Measurements from ENCODE around the gene QSER1. TPM values are rescaled to one million over a fixed set of nuclear protein-coding genes. Genes with fewer than 3 reads are reported as not detected.
"Not testable (repeated sequence)": the region's sequence is repeated elsewhere in the genome, so short reads cannot be mapped to it uniquely, and the experiment has no call there.

QSER1 gene
- total RNA-seq, 1 donor from 2014 or later, result 17.9 TPM

GRCh38 chr11:32916994-32917393, 24.4 kb downstream of the QSER1 start:
- H3K27me3 Mint-ChIP-seq (ENCODE audit: low read depth), result no peaks in the 10 kb centered on the region
- H3K4me1 Mint-ChIP-seq (ENCODE audit: low read depth), result peaks cover 26% of the 10 kb centered on the region
- no peaks in the 10 kb centered on the region for H3K36me3 Mint-ChIP-seq (ENCODE audit: low read depth)
- DNase-seq (ENCODE audit: low spot score), result no peak
- intact Hi-C loops (cut with micrococcal nuclease), result no loop called here
- no peak overlapping the region for H3K4me3 Mint-ChIP-seq (ENCODE audit: low read depth)
- no peak overlapping the region for H3K27ac Mint-ChIP-seq
- H3K9me3 Mint-ChIP-seq, result no peaks in the 10 kb centered on the region

GRCh38 chr11:32918427-32918826, 25.8 kb downstream of the QSER1 start:
- Mint-ChIP-seq H3K36me3 (ENCODE audit: low read depth) (no peaks in the 10 kb centered on the region), H3K27me3 (ENCODE audit: low read depth) (no peaks in the 10 kb centered on the region), H3K4me3 (ENCODE audit: low read depth) (no peak overlapping the region), H3K27ac (no peak overlapping the region), H3K9me3 (no peaks in the 10 kb centered on the region), H3K4me1 (ENCODE audit: low read depth) (peaks cover 27% of the 10 kb centered on the region)
- intact Hi-C loops (cut with micrococcal nuclease), result no loop called here
- no peak for DNase-seq (ENCODE audit: low spot score)

DNA sequence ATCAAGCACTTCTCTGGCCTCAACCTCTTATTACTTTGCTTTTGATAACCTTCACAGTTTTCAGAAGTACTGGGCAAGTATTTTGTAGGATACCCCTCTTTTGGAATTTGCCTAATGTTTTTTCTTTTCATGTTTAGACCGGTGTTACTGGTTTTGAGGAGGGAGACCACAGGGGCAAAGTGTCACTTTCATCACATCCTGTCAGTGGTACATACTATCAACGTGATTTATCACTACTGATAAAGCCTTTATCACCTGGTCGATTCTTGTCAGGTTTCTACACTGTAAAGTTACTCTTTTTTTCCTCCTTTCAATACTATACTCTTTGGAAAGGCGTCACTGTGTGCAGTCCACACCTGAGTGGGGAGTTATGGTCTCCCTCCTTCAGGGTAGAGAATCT, 26.7 kb downstream of the QSER1 start:
- H3K9me3 Mint-ChIP-seq, result no peaks in the 10 kb centered on the region
- peaks cover 27% of the 10 kb centered on the region for H3K4me1 Mint-ChIP-seq (ENCODE audit: low read depth)
- no peak for DNase-seq (ENCODE audit: low spot score)
- intact Hi-C loops (cut with micrococcal nuclease), result no loop called here
- H3K36me3 Mint-ChIP-seq (ENCODE audit: low read depth), result no peaks in the 10 kb centered on the region
- H3K4me3 Mint-ChIP-seq (ENCODE audit: low read depth), result no peak overlapping the region
- H3K27ac Mint-ChIP-seq, result no peak overlapping the region
- H3K27me3 Mint-ChIP-seq (ENCODE audit: low read depth), result no peaks in the 10 kb centered on the region

DNA sequence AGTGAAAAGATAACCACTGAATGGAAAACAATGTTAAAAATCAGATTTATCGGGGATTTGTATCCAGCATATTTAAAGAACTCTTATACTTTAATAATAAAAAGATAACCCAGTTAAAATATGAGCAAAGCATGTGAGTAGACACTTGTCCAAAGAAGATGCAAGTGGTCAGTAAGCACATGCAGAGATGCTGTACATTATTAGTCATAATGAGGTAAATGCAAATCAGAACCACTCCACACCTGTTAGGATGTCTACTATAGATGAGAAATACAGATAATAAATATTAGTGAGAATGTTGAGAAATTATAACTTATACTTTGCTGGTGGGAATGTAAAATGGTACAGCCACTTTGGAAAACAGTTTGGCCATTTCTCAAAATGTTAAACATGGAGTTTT, 28.0 kb downstream of the QSER1 start:
- H3K27ac Mint-ChIP-seq, result no peak overlapping the region
- no peaks in the 10 kb centered on the region for H3K27me3 Mint-ChIP-seq (ENCODE audit: low read depth)
- no peaks in the 10 kb centered on the region for H3K36me3 Mint-ChIP-seq (ENCODE audit: low read depth)
- H3K4me1 Mint-ChIP-seq (ENCODE audit: low read depth), result peaks cover 27% of the 10 kb centered on the region
- intact Hi-C loops (cut with micrococcal nuclease), result no loop called here
- H3K9me3 Mint-ChIP-seq, result no peaks in the 10 kb centered on the region
- DNase-seq (ENCODE audit: low spot score), result no peak
- no peak overlapping the region for H3K4me3 Mint-ChIP-seq (ENCODE audit: low read depth)

DNA sequence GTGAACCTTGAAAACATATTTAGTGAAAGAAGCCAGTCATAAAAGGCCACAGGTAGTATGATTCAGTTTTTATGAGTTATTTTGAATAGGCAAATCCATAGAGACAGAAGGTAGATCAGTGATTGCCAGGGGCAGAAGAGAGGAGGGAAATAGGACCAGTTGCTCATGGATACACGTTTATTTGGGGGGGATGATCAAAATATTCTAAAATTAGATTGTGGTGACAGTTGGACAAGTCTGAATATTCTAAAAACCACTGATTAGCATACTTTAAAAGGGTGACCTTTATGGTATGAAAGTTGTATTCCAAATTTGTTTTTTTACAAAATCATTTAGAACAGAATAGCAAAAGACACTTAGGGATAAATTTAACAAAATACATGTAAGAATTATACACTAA, 28.6 kb downstream of the QSER1 start:
- no peaks in the 10 kb centered on the region for H3K9me3 Mint-ChIP-seq
- intact Hi-C loops (cut with micrococcal nuclease), result no loop called here
- no peak for DNase-seq (ENCODE audit: low spot score)
- H3K27ac Mint-ChIP-seq, result no peak overlapping the region
- no peak overlapping the region for H3K4me3 Mint-ChIP-seq (ENCODE audit: low read depth)
- no peaks in the 10 kb centered on the region for H3K36me3 Mint-ChIP-seq (ENCODE audit: low read depth)
- no peaks in the 10 kb centered on the region for H3K27me3 Mint-ChIP-seq (ENCODE audit: low read depth)
- peaks cover 27% of the 10 kb centered on the region for H3K4me1 Mint-ChIP-seq (ENCODE audit: low read depth)

GRCh38 chr11:32931606-32932005, 39.0 kb downstream of the QSER1 start:
- intact Hi-C loops (cut with micrococcal nuclease), result no loop called here
- DNase-seq (ENCODE audit: low spot score), result no peak
- no peaks in the 10 kb centered on the region for H3K9me3 Mint-ChIP-seq
- H3K27me3 Mint-ChIP-seq (ENCODE audit: low read depth), result no peaks in the 10 kb centered on the region
- no peak overlapping the region for H3K27ac Mint-ChIP-seq
- peaks cover 52% of the 10 kb centered on the region for H3K36me3 Mint-ChIP-seq (ENCODE audit: low read depth)
- H3K4me1 Mint-ChIP-seq (ENCODE audit: low read depth), result peaks cover 3% of the 10 kb centered on the region
- no peak overlapping the region for H3K4me3 Mint-ChIP-seq (ENCODE audit: low read depth)

- Mint-ChIP-seq H3K27me3 (ENCODE audit: low read depth) (no peaks in the 10 kb centered on the region), H3K4me1 (ENCODE audit: low read depth) (peaks cover 3% of the 10 kb centered on the region), H3K27ac (no peak overlapping the region), H3K36me3 (ENCODE audit: low read depth) (peaks cover 58% of the 10 kb centered on the region), H3K9me3 (no peaks in the 10 kb centered on the region), H3K4me3 (ENCODE audit: low read depth) (no peak overlapping the region)
- DNase-seq (ENCODE audit: low spot score), result no peak
- intact Hi-C loops (cut with micrococcal nuclease), result no loop called here
These were observed 39.6 kb downstream of the QSER1 start for GRCh38 chr11:32932196-32932595.

- Mint-ChIP-seq H3K27ac (no peak overlapping the region), H3K36me3 (ENCODE audit: low read depth) (peaks cover 69% of the 10 kb centered on the region), H3K27me3 (ENCODE audit: low read depth) (no peaks in the 10 kb centered on the region), H3K9me3 (no peaks in the 10 kb centered on the region), H3K4me1 (ENCODE audit: low read depth) (peaks cover 14% of the 10 kb centered on the region), H3K4me3 (ENCODE audit: low read depth) (no peak overlapping the region)
- intact Hi-C loops (cut with micrococcal nuclease), result no loop called here
- DNase-seq (ENCODE audit: low spot score), result no peak
These were observed 42.9 kb downstream of the QSER1 start for GRCh38 chr11:32935462-32936029.

- Mint-ChIP-seq H3K4me1 (ENCODE audit: low read depth) (peaks cover 17% of the 10 kb centered on the region), H3K36me3 (ENCODE audit: low read depth) (peaks cover 73% of the 10 kb centered on the region)
- intact Hi-C loops (cut with micrococcal nuclease); H3K9me3 Mint-ChIP-seq; H3K4me3 Mint-ChIP-seq (ENCODE audit: low read depth); DNase-seq (ENCODE audit: low spot score); H3K27ac Mint-ChIP-seq; H3K27me3 Mint-ChIP-seq (ENCODE audit: low read depth): not testable (repeated sequence)
These were observed 43.6 kb downstream of the QSER1 start for GRCh38 chr11:32936178-32936577.

- Mint-ChIP-seq H3K36me3 (ENCODE audit: low read depth) (peaks cover 62% of the 10 kb centered on the region), H3K4me1 (ENCODE audit: low read depth) (peaks cover 17% of the 10 kb centered on the region)
- DNase-seq (ENCODE audit: low spot score); H3K27me3 Mint-ChIP-seq (ENCODE audit: low read depth); H3K9me3 Mint-ChIP-seq; intact Hi-C loops (cut with micrococcal nuclease); H3K27ac Mint-ChIP-seq; H3K4me3 Mint-ChIP-seq (ENCODE audit: low read depth): not testable (repeated sequence)
These were observed 44.7 kb downstream of the QSER1 start for GRCh38 chr11:32937283-32937682.

- Mint-ChIP-seq H3K27me3 (ENCODE audit: low read depth) (no peaks in the 10 kb centered on the region), H3K4me1 (ENCODE audit: low read depth) (peaks cover 17% of the 10 kb centered on the region), H3K36me3 (ENCODE audit: low read depth) (peaks cover 51% of the 10 kb centered on the region), H3K9me3 (no peaks in the 10 kb centered on the region), H3K4me3 (ENCODE audit: low read depth) (no peak overlapping the region), H3K27ac (no peak overlapping the region)
- intact Hi-C loops (cut with micrococcal nuclease), result no loop called here
- DNase-seq (ENCODE audit: low spot score), result no peak
These were observed 46.4 kb downstream of the QSER1 start for GRCh38 chr11:32939046-32939445.

- intact Hi-C loops (cut with micrococcal nuclease), result no loop called here
- DNase-seq (ENCODE audit: low spot score), result no peak
- no peak overlapping the region for H3K27ac Mint-ChIP-seq
- H3K36me3 Mint-ChIP-seq (ENCODE audit: low read depth), result peaks cover 43% of the 10 kb centered on the region
- H3K27me3 Mint-ChIP-seq (ENCODE audit: low read depth), result no peaks in the 10 kb centered on the region
- H3K4me1 Mint-ChIP-seq (ENCODE audit: low read depth), result peaks cover 17% of the 10 kb centered on the region
- no peaks in the 10 kb centered on the region for H3K9me3 Mint-ChIP-seq
- H3K4me3 Mint-ChIP-seq (ENCODE audit: low read depth), result no peak overlapping the region
These were observed 47.3 kb downstream of the QSER1 start for GRCh38 chr11:32939866-32940265.

DNA sequence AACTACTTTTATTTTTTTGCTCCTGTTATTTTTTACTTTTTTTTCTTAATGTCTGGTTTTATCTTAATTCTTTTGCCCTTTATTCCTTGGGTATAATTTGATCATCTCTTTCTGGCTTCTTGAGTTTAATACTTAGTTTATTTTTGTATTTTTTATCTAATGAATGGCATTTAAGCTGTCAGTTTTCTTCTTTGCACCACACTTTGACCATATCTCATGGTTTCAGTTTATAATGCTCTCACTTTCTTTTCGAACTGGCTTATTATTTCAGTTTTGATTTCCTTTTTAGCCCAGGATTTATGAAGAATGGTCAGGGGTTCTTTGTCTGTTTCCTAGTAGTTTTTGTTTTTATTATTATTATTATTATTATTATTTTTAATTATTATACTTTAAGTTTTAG, 48.3 kb downstream of the QSER1 start:
- DNase-seq (ENCODE audit: low spot score), result no peak
- H3K27ac Mint-ChIP-seq, result no peak overlapping the region
- H3K36me3 Mint-ChIP-seq (ENCODE audit: low read depth), result peaks cover 39% of the 10 kb centered on the region
- H3K4me1 Mint-ChIP-seq (ENCODE audit: low read depth), result peaks cover 17% of the 10 kb centered on the region
- no peaks in the 10 kb centered on the region for H3K9me3 Mint-ChIP-seq
- H3K27me3 Mint-ChIP-seq (ENCODE audit: low read depth), result no peaks in the 10 kb centered on the region
- no peak overlapping the region for H3K4me3 Mint-ChIP-seq (ENCODE audit: low read depth)
- intact Hi-C loops (cut with micrococcal nuclease), result no loop called here

DNA sequence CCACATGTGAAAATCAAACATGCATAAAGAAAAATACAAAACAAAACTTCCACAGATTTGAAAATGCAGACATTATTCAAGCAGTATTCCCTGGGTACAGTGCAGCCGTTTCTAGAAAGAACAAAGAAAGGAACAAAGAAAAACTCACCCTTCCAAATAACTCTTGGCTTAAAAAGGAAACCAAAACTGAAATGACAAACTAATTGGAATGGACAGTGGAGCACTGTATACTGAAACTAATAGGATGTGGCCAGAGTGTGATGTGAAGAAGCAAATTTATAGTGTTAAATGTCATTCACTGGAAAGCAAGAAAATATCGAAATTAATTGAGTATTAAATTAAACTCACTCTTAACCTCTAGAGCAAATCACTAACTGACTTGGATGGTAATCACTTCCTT, 55.4 kb downstream of the QSER1 start:
- peaks cover 8% of the 10 kb centered on the region for H3K9me3 Mint-ChIP-seq
- intact Hi-C loops (cut with micrococcal nuclease), result no loop called here

More for the DNA sequence above, 55.4 kb downstream of the QSER1 start:
- Mint-ChIP-seq H3K36me3 (ENCODE audit: low read depth) (peaks cover 18% of the 10 kb centered on the region), H3K27me3 (ENCODE audit: low read depth) (no peaks in the 10 kb centered on the region), H3K27ac (no peak overlapping the region), H3K4me1 (ENCODE audit: low read depth) (no peaks in the 10 kb centered on the region), H3K4me3 (ENCODE audit: low read depth) (no peak overlapping the region)
- no peak for DNase-seq (ENCODE audit: low spot score)

Measured in activated T-helper 2 cell treated with anti-CD3 and anti-CD28 coated beads, Interferon-gamma antibody, Interleukin-2, Interleukin-4, amounts not matched to agents 10 μg/mL and 5 μg/mL and 100 μg/mL, durations not matched to agents 14 hours and 24 hours and 36 hours (primary cell).